HPDE6-E6E7 (cell line): ENCODE results near the gene XNDC1N.
A peak's percentile ranks its signal among the peaks of the same experiment; 100 is the strongest.

Experiments used
- DNase-seq: peaks from one replicate; pipeline ENCODE4 v3.0.0; 2011; ENCODE audit warnings: missing footprints; ENCODE audit errors: extremely low spot score

The XNDC1N gene, protein sequence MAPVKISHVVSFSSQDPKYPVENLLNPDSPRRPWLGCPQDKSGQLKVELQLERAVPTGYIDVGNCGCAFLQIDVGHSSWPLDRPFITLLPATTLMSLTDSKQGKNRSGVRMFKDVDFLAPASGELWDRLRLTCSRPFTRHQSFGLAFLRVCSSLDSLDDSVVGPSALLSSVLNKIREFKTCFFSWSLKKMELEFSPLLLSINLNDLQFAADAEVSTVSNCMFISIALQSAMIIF

DNA sequence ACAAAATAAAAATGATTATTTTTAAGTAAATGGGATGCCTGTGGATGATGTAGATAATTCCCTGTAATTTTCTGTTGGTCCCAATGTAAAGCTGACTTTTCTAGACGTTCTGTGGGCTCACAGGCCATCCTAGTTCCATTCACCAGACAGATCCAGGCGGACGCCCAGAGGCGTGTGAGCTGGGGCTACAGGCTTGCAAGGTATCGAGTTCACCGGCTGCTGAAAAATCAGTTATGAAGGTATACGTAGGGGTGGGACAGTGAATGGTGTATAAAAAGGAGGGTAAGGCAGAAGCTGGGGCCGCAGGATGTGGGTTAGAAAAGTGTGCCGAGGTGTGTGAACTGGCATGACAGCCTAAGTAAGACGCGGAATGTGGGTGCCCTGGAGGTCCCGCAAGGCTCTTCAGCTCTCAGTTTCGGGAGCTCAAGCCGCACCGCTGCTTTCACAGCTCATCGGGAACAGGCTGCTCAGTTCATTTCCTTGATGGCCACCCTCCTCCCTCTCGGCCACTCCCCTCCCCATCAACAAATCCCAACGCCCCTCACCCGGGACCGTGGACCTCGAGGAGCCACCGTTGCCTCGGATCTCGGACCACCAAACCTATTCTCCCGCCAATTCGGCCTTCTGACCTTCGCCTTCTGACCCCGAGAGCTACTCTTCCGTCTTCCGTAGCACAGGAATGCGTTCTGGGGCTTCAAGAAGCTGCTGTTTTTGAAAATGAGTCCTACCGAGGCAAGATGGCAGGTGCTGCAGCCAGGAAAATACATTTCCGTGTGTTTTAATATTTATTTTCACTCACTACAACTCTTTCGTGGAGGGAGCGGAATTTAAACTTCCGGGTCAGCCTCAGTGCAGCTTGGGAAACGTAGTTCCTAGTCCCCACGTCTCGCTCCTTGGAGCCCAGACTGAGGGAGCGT lies at the start of gene XNDC1N:
Gene XNDC1N (minus strand): TSS at position 775 of the 917 bp plus-strand sequence. CDS start 5,241 bp downstream, outside the sequence.
- peak; percentile 89 for DNase-seq

GRCh38 chr11:71977743-71978418 lies 49.5 kb upstream of the XNDC1N start:
- no peak for DNase-seq

GRCh38 chr11:71977090-71977489 lies 48.7 kb upstream of the XNDC1N start:
- no peak for DNase-seq

DNA sequence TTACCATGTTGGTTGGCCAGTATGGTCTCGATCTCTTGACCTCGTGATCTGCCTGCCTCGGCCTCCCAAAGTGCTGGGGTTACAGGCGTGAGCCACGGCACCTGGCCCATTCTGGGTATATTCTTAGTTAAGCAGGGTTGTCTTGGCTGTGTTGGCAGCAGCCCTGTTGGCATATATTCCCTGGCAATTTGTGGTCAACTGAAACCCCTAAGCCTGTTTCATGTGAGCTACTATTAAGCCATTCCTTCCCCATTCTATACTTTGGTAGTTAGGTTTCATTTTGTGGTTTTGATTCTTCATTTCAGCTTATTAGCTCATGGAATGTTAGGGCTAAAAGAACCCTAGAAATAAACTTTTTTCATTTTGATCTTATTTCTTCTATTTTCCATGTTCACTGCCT lies 48.2 kb upstream of the XNDC1N start:
- DNase-seq: no peak

- DNase-seq: no peak
These were observed 43.3 kb upstream of the XNDC1N start for GRCh38 chr11:71971680-71972079.

DNA sequence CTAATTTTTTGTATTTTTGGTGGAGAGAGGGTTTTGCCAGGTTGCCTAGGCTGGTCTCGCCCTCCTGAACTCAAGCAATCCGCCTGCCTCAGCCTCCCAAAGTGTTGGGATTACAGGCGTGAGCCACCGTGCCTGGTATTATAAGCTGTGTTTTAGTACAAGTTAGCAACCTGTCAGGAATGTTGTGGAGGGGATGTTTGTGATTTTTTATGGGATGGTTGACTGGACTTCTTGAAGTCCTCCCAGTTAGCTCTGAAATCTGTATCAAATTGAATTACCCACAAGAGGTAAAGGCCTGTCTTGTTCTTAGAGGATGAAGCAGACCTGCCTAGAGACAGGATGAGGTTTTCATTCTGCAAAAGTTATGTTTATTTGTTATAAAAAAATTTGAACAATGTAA lies 36.2 kb upstream of the XNDC1N start:
- DNase-seq: no peak

DNA sequence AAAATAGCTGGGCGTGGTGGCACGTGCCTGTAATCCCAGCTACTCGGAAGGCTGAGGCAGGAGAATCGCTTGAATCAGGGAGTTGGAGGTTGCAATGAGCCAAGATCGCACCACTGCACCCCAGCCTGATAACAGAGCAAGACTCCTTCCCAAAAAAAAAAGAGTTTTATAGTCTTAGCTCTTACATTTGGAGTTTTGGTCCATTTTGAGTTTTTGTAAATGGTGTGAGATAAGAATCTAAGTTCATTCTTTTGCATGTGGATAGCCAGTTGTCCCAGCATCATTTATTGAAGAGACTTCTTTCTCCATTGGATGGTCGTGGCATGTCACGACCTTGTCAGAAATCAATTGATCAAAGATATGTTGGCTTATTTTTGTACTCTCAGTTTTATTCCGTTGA lies 35.1 kb upstream of the XNDC1N start:
- no peak for DNase-seq

DNA sequence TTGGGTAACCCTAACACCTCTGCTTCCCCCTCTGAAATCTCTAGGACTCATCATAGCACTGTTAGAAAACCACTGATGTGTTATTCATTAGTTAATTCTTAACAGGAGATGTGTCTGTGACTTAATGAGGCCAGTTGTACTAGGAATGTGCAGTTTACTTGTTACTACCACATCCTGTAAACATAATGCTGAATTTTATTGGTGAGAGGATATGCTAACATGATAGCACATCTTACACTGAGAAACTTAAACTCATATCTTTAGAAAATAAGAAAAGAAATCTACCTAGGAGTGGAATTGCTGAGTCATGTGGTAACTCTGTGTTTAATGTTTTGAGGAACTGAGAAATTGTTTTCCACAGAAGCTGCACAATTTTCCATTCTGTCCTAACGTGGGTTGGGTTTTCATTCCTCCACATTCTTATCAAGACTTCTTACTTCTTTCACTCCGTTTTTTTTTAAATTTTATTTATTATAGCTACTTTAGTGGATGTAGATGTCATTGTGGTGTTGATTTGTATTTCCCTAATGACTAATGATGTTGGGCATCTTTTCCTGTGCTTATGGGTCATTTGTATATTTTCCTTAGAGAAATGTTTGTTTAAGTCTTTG lies 34.1 kb upstream of the XNDC1N start:
- no peak for DNase-seq

- DNase-seq: no peak
These were observed 27.6 kb upstream of the XNDC1N start for GRCh38 chr11:71955898-71956456.

DNA sequence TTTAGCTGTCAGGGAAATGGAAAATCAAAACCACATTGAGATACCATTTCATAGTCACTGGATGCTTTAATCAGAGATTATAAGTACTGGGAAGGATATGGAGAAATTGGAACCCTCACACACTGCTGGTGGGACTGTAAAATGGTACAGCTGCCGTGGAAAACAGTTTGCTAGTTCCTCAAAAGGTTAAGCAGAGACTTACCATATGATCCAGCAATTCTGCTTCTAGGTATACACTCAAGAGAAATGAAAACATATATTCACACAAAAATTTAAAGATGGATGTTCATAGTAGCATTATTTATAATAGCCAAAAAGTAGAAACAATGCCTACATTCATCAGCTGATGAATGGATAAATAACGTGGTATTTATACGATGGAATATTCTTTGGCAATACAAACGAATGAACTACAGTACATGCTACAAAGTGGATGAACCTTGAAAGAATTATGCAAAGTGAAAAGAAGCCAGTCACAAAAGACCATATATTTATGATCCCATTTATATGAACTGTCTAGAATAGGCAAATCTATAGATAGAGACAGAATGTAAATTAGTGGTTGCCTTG lies 23.4 kb upstream of the XNDC1N start:
- DNase-seq: no peak

DNA sequence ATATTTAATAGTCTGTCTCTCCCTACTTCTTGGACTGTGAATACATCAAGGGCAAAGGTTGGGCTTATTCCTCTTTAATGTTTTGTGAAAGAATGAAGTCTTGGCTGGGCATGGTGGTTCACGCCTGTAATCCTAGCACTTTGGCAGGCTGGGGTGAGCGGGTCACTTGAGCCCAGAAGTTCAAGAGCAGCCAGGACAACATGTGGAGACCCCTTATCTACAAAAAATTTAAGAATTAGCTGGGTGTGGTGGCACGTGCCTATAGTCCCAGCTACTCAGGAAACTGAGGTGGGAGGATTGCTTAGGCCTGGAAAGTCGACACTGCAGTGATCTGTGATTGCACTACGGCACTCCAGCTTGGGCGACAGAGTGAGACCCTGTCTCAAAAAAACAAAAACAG lies 20.6 kb upstream of the XNDC1N start:
- no peak for DNase-seq

DNA sequence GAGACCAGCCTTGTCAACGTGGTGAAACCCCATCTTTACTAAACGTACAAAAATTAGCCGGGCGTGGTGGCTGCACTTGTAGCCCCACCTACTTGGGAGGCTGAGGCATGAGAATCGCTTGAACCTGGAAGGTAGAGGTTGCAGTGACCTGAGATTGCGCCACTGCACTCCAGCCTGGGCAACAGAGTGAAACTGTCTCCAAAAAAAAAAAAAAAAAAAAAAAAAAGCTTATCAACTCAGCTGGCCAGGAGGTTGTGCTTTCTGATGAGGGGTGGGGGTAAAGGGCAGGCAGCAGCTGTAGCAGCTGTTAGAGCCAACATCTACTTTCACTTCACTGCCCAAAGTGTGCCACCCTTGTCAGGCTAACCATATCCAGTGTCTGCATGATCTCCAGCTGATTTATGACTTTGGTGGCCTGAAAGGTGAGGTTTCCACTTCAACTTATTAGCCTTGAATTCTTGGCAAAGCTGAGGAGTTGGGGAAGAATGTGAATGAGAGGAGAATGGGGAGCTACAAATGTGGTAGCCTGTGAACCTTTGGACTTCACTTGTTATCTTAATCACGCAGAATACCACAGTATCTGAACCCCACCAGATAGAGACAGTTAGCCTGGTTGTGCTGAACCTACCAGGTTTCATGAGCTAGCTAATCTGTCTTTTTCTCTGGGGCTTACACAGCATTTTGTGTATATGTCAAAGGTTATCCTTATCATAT lies 20.1 kb upstream of the XNDC1N start:
- DNase-seq: no peak

GRCh38 chr11:71947498-71947897 lies 19.1 kb upstream of the XNDC1N start:
- DNase-seq: no peak

- no peak for DNase-seq
These were observed 17.8 kb upstream of the XNDC1N start for GRCh38 chr11:71946144-71946571.

GRCh38 chr11:71940561-71941219 lies 12.3 kb upstream of the XNDC1N start:
- DNase-seq: no peak

DNA sequence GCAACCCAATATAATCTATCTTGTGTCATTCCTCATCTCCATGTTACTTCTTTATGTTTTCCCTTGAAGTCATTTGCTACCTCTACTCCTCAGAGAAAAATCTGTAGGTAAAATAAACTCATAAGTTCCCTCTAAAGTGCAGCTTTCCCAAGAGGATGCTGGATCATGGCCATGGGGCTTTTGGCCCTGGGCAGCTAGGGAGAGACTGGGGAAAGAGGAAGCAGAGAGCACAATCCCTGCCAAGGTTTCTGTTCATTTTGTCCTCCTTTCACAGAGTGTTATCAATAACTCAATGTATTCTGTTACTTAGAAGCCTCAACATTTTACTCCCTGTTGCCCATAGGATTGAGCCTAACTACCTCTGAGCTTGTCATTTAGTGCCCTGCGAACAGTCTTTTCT lies 9.4 kb upstream of the XNDC1N start:
- no peak for DNase-seq

DNA sequence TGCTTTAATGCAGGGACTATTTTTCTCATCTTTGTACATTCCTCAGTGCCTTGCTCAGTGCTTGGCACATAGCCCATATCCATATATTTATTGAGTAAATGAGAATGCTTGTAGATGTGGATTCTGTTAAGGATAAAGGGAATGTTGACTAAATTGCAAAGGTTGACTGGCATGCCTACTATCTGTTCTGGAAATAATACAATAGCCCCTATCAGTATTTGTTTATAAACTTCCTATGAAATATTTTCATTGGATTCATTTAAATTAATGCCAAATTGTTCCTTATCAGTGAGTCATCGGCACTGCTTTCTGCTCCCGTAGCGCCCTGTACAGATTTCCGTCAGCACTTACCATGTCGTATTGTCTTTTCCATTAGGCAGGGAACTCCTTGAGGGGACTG lies 8.4 kb upstream of the XNDC1N start:
- DNase-seq: no peak

GRCh38 chr11:71935338-71935925 lies 7.0 kb upstream of the XNDC1N start:
- DNase-seq: no peak

- no peak for DNase-seq
These were observed 5.8 kb upstream of the XNDC1N start for GRCh38 chr11:71934213-71934612.
